OCI-LY1 (cell line): ENCODE results near the gene RELCH.

Experiments used
- H2AFZ ChIP-seq: fragments of 200-600 bp; sonication (generic), shearing (Covaris generic); 2 replicates; pipeline ENCODE4 v1.6.0; 2014; ENCODE audit warnings: antibody characterized with exemption, mild to moderate bottlenecking, low read length
- H3F3A ChIP-seq: fragments of 200-600 bp; sonication (generic), shearing (Covaris generic); 2 replicates; pipeline ENCODE4 v1.6.0; 2014; ENCODE audit warnings: mild to moderate bottlenecking, antibody characterized with exemption, low read length, moderate library complexity; ENCODE audit not compliant: insufficient read depth
- H3K27ac ChIP-seq: fragments of 200-600 bp; sonication (generic); 2 replicates; pipeline ENCODE4 v1.5.1; 2014; ENCODE audit warnings: low read length, mixed run types, mild to moderate bottlenecking, low read depth; ENCODE audit not compliant: poor library complexity, severe bottlenecking
- H3K27me3 ChIP-seq: fragments of 200-600 bp; sonication (generic); 2 replicates; pipeline ENCODE4 v1.6.0; 2014; ENCODE audit warnings: antibody characterized with exemption, mild to moderate bottlenecking, low read length, moderate library complexity; ENCODE audit not compliant: insufficient read depth
- H3K36me3 ChIP-seq: fragments of 200-600 bp; sonication (generic); 2 replicates; pipeline ENCODE4 v1.6.1; 2014; ENCODE audit warnings: mild to moderate bottlenecking, antibody characterized with exemption, low read length, moderate library complexity, mixed read lengths; ENCODE audit not compliant: insufficient read depth
- H3K4me1 ChIP-seq: fragments of 200-600 bp; sonication (generic); 2 replicates; pipeline ENCODE4 v1.5.1; 2014; ENCODE audit warnings: mild to moderate bottlenecking, low read length, moderate library complexity; ENCODE audit not compliant: insufficient read depth, severe bottlenecking
- H3K4me2 ChIP-seq: fragments of 200-600 bp; sonication (generic), shearing (Covaris generic); 2 replicates; pipeline ENCODE4 v1.6.1; 2014; ENCODE audit warnings: low read length
- H3K4me3 ChIP-seq: fragments of 200-600 bp; sonication (generic); 2 replicates; pipeline ENCODE4 v1.5.1; 2014; ENCODE audit warnings: low read length, low read depth, mild to moderate bottlenecking, mixed read lengths; ENCODE audit not compliant: poor library complexity, severe bottlenecking
- H3K79me2 ChIP-seq: fragments of 200-600 bp; shearing (Covaris generic); 2 replicates; pipeline ENCODE4 v1.6.1; 2016; ENCODE audit warnings: mixed run types, low read length, mixed read lengths; ENCODE audit not compliant: insufficient read depth
- H3K9ac ChIP-seq: fragments of 200-600 bp; sonication (generic), shearing (Covaris generic); 2 replicates; pipeline ENCODE4 v1.6.1; 2014; ENCODE audit warnings: mild to moderate bottlenecking, low read length, mixed read lengths
- H3K9me2 ChIP-seq: fragments of 200-600 bp; sonication (generic), shearing (Covaris generic); 2 replicates; pipeline ENCODE4 v1.6.1; 2014; ENCODE audit warnings: low read depth, mild to moderate bottlenecking, low read length, mixed read lengths
- H3K9me3 ChIP-seq: fragments of 200-600 bp; shearing (Covaris generic); 2 replicates; pipeline ENCODE4 v1.6.1; 2014; ENCODE audit warnings: low read length, mixed read lengths
- H4K20me1 ChIP-seq: fragments of 200-600 bp; sonication (generic), shearing (Covaris generic); 2 replicates; pipeline ENCODE4 v1.6.0; 2016; ENCODE audit warnings: mild to moderate bottlenecking, low read length; ENCODE audit not compliant: insufficient read depth
- CTCF ChIP-seq: fragments of 200-600 bp; sonication (generic), shearing (Covaris generic); IDR thresholded peaks from 2 replicates; pipeline ENCODE4 v1.5.1; 2017; ENCODE audit warnings: mild to moderate bottlenecking, antibody characterized with exemption, low read length, moderate library complexity, mixed read lengths
- EZH2 ChIP-seq: fragments of 200-600 bp; sonication (generic), shearing (Covaris generic); IDR thresholded peaks from 2 replicates; pipeline ENCODE4 v1.8.0; 2017; ENCODE audit warnings: borderline replicate concordance, mixed run types, mild to moderate bottlenecking, antibody characterized with exemption, low read length, moderate library complexity, mixed read lengths

The RELCH gene

GRCh38 chr18:62140259-62140658 is 46.8 kb upstream of the RELCH start:
- H3K9ac ChIP-seq = no peak overlapping the region
- no peak for TF ChIP-seq EZH2
- TF ChIP-seq CTCF = no peak
- H3K27ac ChIP-seq = no peak overlapping the region
- H3K9me3 ChIP-seq = no peaks in the 10 kb centered on the region
- H3F3A ChIP-seq = no peaks in the 10 kb centered on the region
- no peak overlapping the region for H3K4me3 ChIP-seq
- no peaks in the 10 kb centered on the region for H4K20me1 ChIP-seq
- no peaks in the 10 kb centered on the region for H3K4me1 ChIP-seq
- no peak overlapping the region for H2AFZ ChIP-seq
- peaks cover 32% of the 10 kb centered on the region for H3K36me3 ChIP-seq
- H3K79me2 ChIP-seq = no peaks in the 10 kb centered on the region
- H3K27me3 ChIP-seq = no peaks in the 10 kb centered on the region
- H3K9me2 ChIP-seq = no peaks in the 10 kb centered on the region
- no peak overlapping the region for H3K4me2 ChIP-seq

GRCh38 chr18:62144338-62144737 is 42.7 kb upstream of the RELCH start:
- no peaks in the 10 kb centered on the region for H3K9me3 ChIP-seq
- H3K79me2 ChIP-seq = no peaks in the 10 kb centered on the region
- H2AFZ ChIP-seq = no peak overlapping the region
- no peaks in the 10 kb centered on the region for H3K4me1 ChIP-seq
- H3K4me3 ChIP-seq = no peak overlapping the region
- no peaks in the 10 kb centered on the region for H3K27me3 ChIP-seq
- H3K9me2 ChIP-seq = no peaks in the 10 kb centered on the region
- H3K4me2 ChIP-seq = no peak overlapping the region
- H3K27ac ChIP-seq = no peak overlapping the region
- H3F3A ChIP-seq = no peaks in the 10 kb centered on the region
- peaks cover 31% of the 10 kb centered on the region for H3K36me3 ChIP-seq
- H4K20me1 ChIP-seq = no peaks in the 10 kb centered on the region
- no peak overlapping the region for H3K9ac ChIP-seq
- TF ChIP-seq CTCF (no peak), EZH2 (no peak)

GRCh38 chr18:62151068-62151771 is 35.8 kb upstream of the RELCH start:
- no peaks in the 10 kb centered on the region for H3K27me3 ChIP-seq
- no peaks in the 10 kb centered on the region for H3F3A ChIP-seq
- H4K20me1 ChIP-seq = no peaks in the 10 kb centered on the region
- H3K79me2 ChIP-seq = no peaks in the 10 kb centered on the region
- no peak overlapping the region for H2AFZ ChIP-seq
- no peak overlapping the region for H3K27ac ChIP-seq
- H3K9me3 ChIP-seq = no peaks in the 10 kb centered on the region
- TF ChIP-seq CTCF (no peak), EZH2 (no peak)
- H3K9ac ChIP-seq = no peak overlapping the region
- no peak overlapping the region for H3K4me2 ChIP-seq
- no peaks in the 10 kb centered on the region for H3K9me2 ChIP-seq
- H3K4me1 ChIP-seq = no peaks in the 10 kb centered on the region
- H3K36me3 ChIP-seq = peaks cover 7% of the 10 kb centered on the region
- no peak overlapping the region for H3K4me3 ChIP-seq
